Activated naive CD4-positive, alpha-beta T cell treated with anti-CD3 and anti-CD28 coated beads, Interleukin-2, amount 50 U/mL, for 24 hours (primary cell): ENCODE measurements around the gene RNF11.
A peak's percentile ranks its signal among the peaks of the same experiment; 100 is the strongest.
"Not testable (repeated sequence)": the region's sequence is repeated elsewhere in the genome, so short reads cannot be mapped to it uniquely, and the experiment has no call there.

Experiments used
- H3K27ac Mint-ChIP-seq: one replicate; pipeline ENCODE4 v1.8.0; 2021; ENCODE audit warnings: mild to moderate bottlenecking, mixed read lengths
- H3K27me3 Mint-ChIP-seq: one replicate; pipeline ENCODE4 v1.8.0; 2021; ENCODE audit warnings: mixed read lengths
- H3K36me3 Mint-ChIP-seq: one replicate; pipeline ENCODE4 v1.8.0; 2021; ENCODE audit warnings: mixed read lengths
- H3K4me1 Mint-ChIP-seq: one replicate; pipeline ENCODE4 v1.8.0; 2021; ENCODE audit warnings: mixed read lengths
- H3K4me3 Mint-ChIP-seq: one replicate; pipeline ENCODE4 v1.8.0; 2021; ENCODE audit warnings: mild to moderate bottlenecking, mixed read lengths
- H3K9me3 Mint-ChIP-seq: one replicate; pipeline ENCODE4 v1.8.0; 2021; ENCODE audit warnings: mixed read lengths

Gene RNF11

GRCh38 chr1:51240084-51240483 is 4.0 kb downstream of the RNF11 start:
- no peaks in the 10 kb centered on the region for H3K27me3 Mint-ChIP-seq
- H3K27ac Mint-ChIP-seq = no peak overlapping the region
- no peak overlapping the region for H3K4me3 Mint-ChIP-seq
- H3K4me1 Mint-ChIP-seq = peaks cover 38% of the 10 kb centered on the region
- H3K36me3 Mint-ChIP-seq = peaks cover 3% of the 10 kb centered on the region
- no peaks in the 10 kb centered on the region for H3K9me3 Mint-ChIP-seq

- Mint-ChIP-seq H3K9me3 (no peaks in the 10 kb centered on the region), H3K27ac (no peak overlapping the region)
Observed at GRCh38 chr1:51241119-51241518, 5.0 kb downstream of the RNF11 start.

GRCh38 chr1:51242546-51242945 is 6.5 kb downstream of the RNF11 start:
- H3K9me3 Mint-ChIP-seq = no peaks in the 10 kb centered on the region
- no peak overlapping the region for H3K4me3 Mint-ChIP-seq
- no peaks in the 10 kb centered on the region for H3K27me3 Mint-ChIP-seq
- H3K36me3 Mint-ChIP-seq = peaks cover 7% of the 10 kb centered on the region
- no peak overlapping the region for H3K27ac Mint-ChIP-seq
- H3K4me1 Mint-ChIP-seq = peaks cover 50% of the 10 kb centered on the region

More at GRCh38 chr1:51241119-51241518, 5.0 kb downstream of the RNF11 start:
- no peaks in the 10 kb centered on the region for H3K27me3 Mint-ChIP-seq
- H3K4me1 Mint-ChIP-seq = peaks cover 36% of the 10 kb centered on the region
- H3K4me3 Mint-ChIP-seq = no peak overlapping the region
- H3K36me3 Mint-ChIP-seq = peaks cover 3% of the 10 kb centered on the region

GRCh38 chr1:51247022-51247421 is 10.9 kb downstream of the RNF11 start:
- Mint-ChIP-seq H3K4me1 (peaks cover 58% of the 10 kb centered on the region), H3K9me3 (no peaks in the 10 kb centered on the region), H3K27me3 (no peaks in the 10 kb centered on the region), H3K27ac (no peak overlapping the region), H3K36me3 (peaks cover 7% of the 10 kb centered on the region), H3K4me3 (no peak overlapping the region)

GRCh38 chr1:51247499-51247898 is 11.4 kb downstream of the RNF11 start:
- H3K9me3 Mint-ChIP-seq = no peaks in the 10 kb centered on the region
- H3K36me3 Mint-ChIP-seq = peaks cover 8% of the 10 kb centered on the region
- H3K27ac Mint-ChIP-seq = no peak overlapping the region
- no peaks in the 10 kb centered on the region for H3K27me3 Mint-ChIP-seq
- H3K4me3 Mint-ChIP-seq = no peak overlapping the region
- H3K4me1 Mint-ChIP-seq = peaks cover 62% of the 10 kb centered on the region

- H3K9me3 Mint-ChIP-seq = no peaks in the 10 kb centered on the region
- H3K4me3 Mint-ChIP-seq = no peak overlapping the region
- H3K36me3 Mint-ChIP-seq = peaks cover 6% of the 10 kb centered on the region
- H3K27me3 Mint-ChIP-seq = no peaks in the 10 kb centered on the region
- H3K27ac Mint-ChIP-seq = no peak overlapping the region
- H3K4me1 Mint-ChIP-seq = peaks cover 61% of the 10 kb centered on the region
Observed at GRCh38 chr1:51249445-51249844, 13.4 kb downstream of the RNF11 start.

- H3K36me3 Mint-ChIP-seq, H3K9me3 Mint-ChIP-seq, H3K27me3 Mint-ChIP-seq, H3K4me3 Mint-ChIP-seq, H3K27ac Mint-ChIP-seq: not testable (repeated sequence)
- H3K4me1 Mint-ChIP-seq = peaks cover 58% of the 10 kb centered on the region
Observed at GRCh38 chr1:51250729-51251128, 14.7 kb downstream of the RNF11 start.

- H3K9me3 Mint-ChIP-seq, H3K36me3 Mint-ChIP-seq, H3K27me3 Mint-ChIP-seq, H3K27ac Mint-ChIP-seq, H3K4me3 Mint-ChIP-seq: not testable (repeated sequence)
- H3K4me1 Mint-ChIP-seq = peaks cover 58% of the 10 kb centered on the region
Observed at GRCh38 chr1:51251165-51251564, 15.1 kb downstream of the RNF11 start.

GRCh38 chr1:51252366-51252765 is 16.3 kb downstream of the RNF11 start:
- no peaks in the 10 kb centered on the region for H3K9me3 Mint-ChIP-seq
- H3K36me3 Mint-ChIP-seq = peaks cover 6% of the 10 kb centered on the region
- H3K4me3 Mint-ChIP-seq = no peak overlapping the region
- H3K4me1 Mint-ChIP-seq = peaks cover 55% of the 10 kb centered on the region
- no peaks in the 10 kb centered on the region for H3K27me3 Mint-ChIP-seq
- H3K27ac Mint-ChIP-seq = no peak overlapping the region

- Mint-ChIP-seq H3K27me3 (no peaks in the 10 kb centered on the region), H3K9me3 (no peaks in the 10 kb centered on the region), H3K4me1 (peaks cover 56% of the 10 kb centered on the region), H3K27ac (no peak overlapping the region), H3K36me3 (peaks cover 6% of the 10 kb centered on the region), H3K4me3 (no peak overlapping the region)
Observed at GRCh38 chr1:51253691-51254090, 17.6 kb downstream of the RNF11 start.

GRCh38 chr1:51255331-51255730 is 19.3 kb downstream of the RNF11 start:
- Mint-ChIP-seq H3K9me3 (no peaks in the 10 kb centered on the region), H3K4me1 (peaks cover 62% of the 10 kb centered on the region), H3K27me3 (no peaks in the 10 kb centered on the region), H3K36me3 (peaks cover 6% of the 10 kb centered on the region), H3K4me3 (no peak overlapping the region), H3K27ac (no peak overlapping the region)

- no peak overlapping the region for H3K27ac Mint-ChIP-seq
- H3K27me3 Mint-ChIP-seq = no peaks in the 10 kb centered on the region
- no peak overlapping the region for H3K4me3 Mint-ChIP-seq
- H3K9me3 Mint-ChIP-seq = no peaks in the 10 kb centered on the region
- peaks cover 2% of the 10 kb centered on the region for H3K36me3 Mint-ChIP-seq
- H3K4me1 Mint-ChIP-seq = peaks cover 87% of the 10 kb centered on the region
Observed at GRCh38 chr1:51263147-51263877, 27.2 kb downstream of the RNF11 start.

GRCh38 chr1:51264451-51264850 is 28.4 kb downstream of the RNF11 start:
- no peak overlapping the region for H3K4me3 Mint-ChIP-seq
- peak overlapping the region; percentile 47 for H3K27ac Mint-ChIP-seq

GRCh38 chr1:51265618-51266017 is 29.5 kb downstream of the RNF11 start:
- Mint-ChIP-seq H3K36me3 (peaks cover 2% of the 10 kb centered on the region), H3K9me3 (no peaks in the 10 kb centered on the region), H3K27ac (no peak overlapping the region), H3K4me3 (no peak overlapping the region), H3K4me1 (peaks cover 69% of the 10 kb centered on the region), H3K27me3 (no peaks in the 10 kb centered on the region)

More at GRCh38 chr1:51264451-51264850, 28.4 kb downstream of the RNF11 start:
- Mint-ChIP-seq H3K27me3 (no peaks in the 10 kb centered on the region), H3K36me3 (peaks cover 2% of the 10 kb centered on the region), H3K4me1 (peaks cover 81% of the 10 kb centered on the region), H3K9me3 (no peaks in the 10 kb centered on the region)

GRCh38 chr1:51266181-51266580 is 30.1 kb downstream of the RNF11 start:
- Mint-ChIP-seq H3K9me3 (no peaks in the 10 kb centered on the region), H3K36me3 (peaks cover 7% of the 10 kb centered on the region), H3K27me3 (no peaks in the 10 kb centered on the region), H3K4me1 (peaks cover 63% of the 10 kb centered on the region), H3K27ac (peak overlapping the region; percentile 36), H3K4me3 (no peak overlapping the region)

GRCh38 chr1:51266791-51267190 is 30.7 kb downstream of the RNF11 start:
- H3K4me1 Mint-ChIP-seq = peaks cover 57% of the 10 kb centered on the region

GRCh38 chr1:51268634-51269033 is 32.6 kb downstream of the RNF11 start:
- Mint-ChIP-seq H3K4me3 (no peak overlapping the region), H3K27ac (no peak overlapping the region), H3K4me1 (peaks cover 43% of the 10 kb centered on the region), H3K27me3 (no peaks in the 10 kb centered on the region), H3K36me3 (peaks cover 8% of the 10 kb centered on the region), H3K9me3 (no peaks in the 10 kb centered on the region)

More at GRCh38 chr1:51266791-51267190, 30.7 kb downstream of the RNF11 start:
- H3K27me3 Mint-ChIP-seq = no peaks in the 10 kb centered on the region
- no peak overlapping the region for H3K4me3 Mint-ChIP-seq
- H3K9me3 Mint-ChIP-seq = no peaks in the 10 kb centered on the region
- H3K36me3 Mint-ChIP-seq = peaks cover 8% of the 10 kb centered on the region
- no peak overlapping the region for H3K27ac Mint-ChIP-seq
